ENCODE data around the gene SMU1.

Gene SMU1

DNA sequence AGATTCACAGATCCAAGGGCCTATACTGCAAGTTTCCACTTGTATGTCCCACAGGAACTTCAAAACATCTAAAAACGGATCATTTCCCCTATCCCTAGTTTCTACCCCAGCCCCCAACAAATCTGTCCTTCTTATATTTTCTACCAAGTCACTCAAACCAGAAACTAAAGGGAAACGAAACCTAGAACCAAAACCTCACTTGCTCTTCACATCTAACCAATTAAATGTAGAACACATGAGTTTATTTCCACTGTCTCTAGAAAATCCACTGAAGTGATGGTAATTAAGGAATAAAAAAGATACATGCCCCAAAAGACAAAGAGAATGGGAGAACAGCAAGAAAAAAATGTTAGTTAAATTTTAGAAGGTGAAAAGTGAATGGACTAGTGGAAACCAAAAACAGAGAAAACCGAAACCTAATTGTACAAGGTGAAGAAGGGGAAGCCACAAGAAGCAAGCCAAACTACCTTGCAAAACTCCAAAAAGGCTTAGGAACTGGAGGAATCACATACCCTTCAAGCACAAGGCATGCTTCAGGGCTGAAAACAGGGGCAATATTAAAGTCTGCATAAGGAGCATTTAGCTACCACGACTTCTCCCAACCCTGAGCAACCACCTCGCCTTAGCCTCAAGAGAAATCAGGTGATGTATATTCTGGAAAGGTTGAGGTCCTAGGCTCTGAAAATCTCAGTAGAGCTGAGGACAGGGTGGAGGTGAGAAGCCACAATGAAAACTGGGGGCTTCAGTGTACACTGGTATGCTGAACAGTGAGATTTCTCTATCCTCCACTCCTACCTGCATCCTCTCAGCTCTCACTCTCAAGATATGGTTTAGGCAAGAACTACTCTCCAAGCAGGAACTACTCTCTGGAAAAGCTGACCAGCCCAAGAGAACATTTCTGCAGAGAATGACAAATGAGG is 11.1 kb downstream of the SMU1 start:
- peaks cover 12% of the 10 kb centered on the region for H3K36me3 ChIP-seq (ENCODE audit: control insufficient read depth, insufficient read depth, low read length)
- H3K4me1 ChIP-seq (ENCODE audit: control insufficient read depth, insufficient read depth, low read length), result no peaks in the 10 kb centered on the region
- no peak overlapping the region for H3K27ac ChIP-seq (ENCODE audit: low read depth, low read length)
- H3K27me3 ChIP-seq (ENCODE audit: control insufficient read depth, insufficient read depth, low read length), result no peaks in the 10 kb centered on the region
- H3K4me3 ChIP-seq (ENCODE audit: low read length), result no peak overlapping the region
- H3K9ac ChIP-seq (ENCODE audit: low read length), result no peak overlapping the region

DNA sequence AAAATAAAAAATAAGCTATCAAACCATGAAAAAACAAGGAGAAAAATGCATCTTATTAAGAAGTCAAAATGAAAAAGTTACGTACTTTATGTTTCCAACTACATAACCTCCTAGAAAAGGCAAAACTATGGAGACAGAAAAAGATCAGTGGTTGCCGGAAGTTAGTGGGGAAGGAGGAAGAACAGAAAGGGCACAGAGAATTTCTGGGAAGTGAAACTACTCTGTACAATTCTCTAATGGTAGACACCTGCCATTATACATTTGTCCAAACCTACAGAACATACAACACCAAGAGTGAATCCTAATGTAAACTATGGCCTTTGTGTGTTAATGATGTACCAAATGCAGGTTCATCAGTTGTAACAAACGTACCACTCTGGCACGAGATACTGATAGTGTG is 25.3 kb downstream of the SMU1 start:
- no peaks in the 10 kb centered on the region for H3K27me3 ChIP-seq (ENCODE audit: control insufficient read depth, insufficient read depth, low read length)
- H3K36me3 ChIP-seq (ENCODE audit: control insufficient read depth, insufficient read depth, low read length), result peaks cover 25% of the 10 kb centered on the region
- no peak overlapping the region for H3K4me3 ChIP-seq (ENCODE audit: low read length)
- H3K4me1 ChIP-seq (ENCODE audit: control insufficient read depth, insufficient read depth, low read length), result no peaks in the 10 kb centered on the region
- no peak overlapping the region for H3K27ac ChIP-seq (ENCODE audit: low read depth, low read length)
- H3K9ac ChIP-seq (ENCODE audit: low read length), result no peak overlapping the region

DNA sequence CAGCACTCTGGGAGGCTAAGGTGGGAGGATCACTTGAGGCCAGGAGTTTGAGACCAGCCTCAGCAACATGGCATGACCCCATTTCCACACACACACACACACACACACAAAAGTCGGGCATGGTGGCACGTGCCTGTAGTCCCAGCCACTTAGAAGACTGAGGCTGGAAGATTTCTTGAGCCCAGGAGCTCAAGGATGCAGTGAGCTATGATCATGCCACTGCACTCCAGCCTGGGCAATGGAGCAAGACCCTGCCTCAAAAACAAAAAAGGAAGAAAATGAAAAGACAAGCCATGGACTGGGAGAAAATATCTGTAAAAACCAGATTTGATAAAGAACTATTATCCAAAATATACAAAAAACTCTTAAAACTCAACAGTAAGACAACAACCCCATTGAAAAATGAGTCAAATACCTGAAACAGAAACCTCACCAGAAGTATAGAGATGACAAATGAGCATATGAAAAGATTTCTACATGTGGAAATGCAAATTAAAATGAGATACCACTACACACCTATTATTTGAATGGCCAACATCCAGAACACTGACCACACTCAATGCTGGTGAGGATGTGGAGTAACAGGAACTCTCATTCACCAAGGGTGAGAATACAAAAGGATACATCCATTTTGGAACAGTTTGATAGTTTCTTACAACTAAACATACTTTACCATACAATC is 26.7 kb downstream of the SMU1 start:
- Histone ChIP-seq H3K36me3 (ENCODE audit: control insufficient read depth, insufficient read depth, low read length) (peaks cover 19% of the 10 kb centered on the region), H3K27ac (ENCODE audit: low read depth, low read length) (no peak overlapping the region)

DNA sequence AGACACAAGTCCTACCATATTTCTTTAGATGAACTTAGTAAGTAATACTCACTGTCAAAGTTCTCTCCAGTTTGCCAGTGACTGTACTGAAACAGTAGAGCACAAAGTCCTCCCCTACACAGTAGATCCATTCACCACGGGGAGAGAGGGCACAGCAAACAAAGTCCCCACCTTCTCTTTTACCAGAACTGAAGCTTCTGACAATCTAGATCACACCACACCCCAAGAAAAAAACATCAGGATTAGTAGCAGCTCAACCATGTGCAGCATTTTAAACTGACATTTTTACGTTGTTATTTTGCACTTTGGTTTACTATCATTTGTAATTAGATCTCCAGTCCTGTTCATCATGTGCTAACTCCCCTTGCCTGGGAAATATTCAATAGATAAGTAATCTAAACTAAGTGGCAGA is 28.4 kb downstream of the SMU1 start:
- Histone ChIP-seq H3K27me3 (ENCODE audit: control insufficient read depth, insufficient read depth, low read length) (no peaks in the 10 kb centered on the region), H3K4me1 (ENCODE audit: control insufficient read depth, insufficient read depth, low read length) (no peaks in the 10 kb centered on the region), H3K27ac (ENCODE audit: low read depth, low read length) (no peak overlapping the region), H3K36me3 (ENCODE audit: control insufficient read depth, insufficient read depth, low read length) (peaks cover 13% of the 10 kb centered on the region), H3K4me3 (ENCODE audit: low read length) (no peak overlapping the region), H3K9ac (ENCODE audit: low read length) (no peak overlapping the region)

More for the DNA sequence above, 26.7 kb downstream of the SMU1 start:
- no peak overlapping the region for H3K9ac ChIP-seq (ENCODE audit: low read length)
- H3K4me1 ChIP-seq (ENCODE audit: control insufficient read depth, insufficient read depth, low read length), result no peaks in the 10 kb centered on the region
- no peaks in the 10 kb centered on the region for H3K27me3 ChIP-seq (ENCODE audit: control insufficient read depth, insufficient read depth, low read length)
- no peak overlapping the region for H3K4me3 ChIP-seq (ENCODE audit: low read length)

DNA sequence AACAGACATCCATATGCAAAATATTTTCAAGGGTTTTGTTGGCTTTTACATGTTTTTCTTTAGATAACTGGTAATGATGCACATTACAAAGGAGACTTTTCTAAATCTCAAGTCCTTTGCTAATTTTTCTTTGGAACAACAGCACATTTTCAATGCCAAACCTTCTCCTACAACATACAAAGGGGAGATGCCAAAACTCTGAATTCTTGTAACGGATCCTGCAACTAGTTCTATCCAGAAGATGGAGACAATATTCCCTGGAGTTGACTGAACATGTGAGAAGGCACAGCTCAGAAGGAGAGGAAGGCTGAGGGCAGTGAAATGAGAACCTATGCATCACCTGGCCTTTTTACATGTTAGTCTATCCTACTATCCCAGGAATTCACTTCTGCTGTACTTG is 30.4 kb downstream of the SMU1 start:
- H3K36me3 ChIP-seq (ENCODE audit: control insufficient read depth, insufficient read depth, low read length), result peaks cover 6% of the 10 kb centered on the region

DNA sequence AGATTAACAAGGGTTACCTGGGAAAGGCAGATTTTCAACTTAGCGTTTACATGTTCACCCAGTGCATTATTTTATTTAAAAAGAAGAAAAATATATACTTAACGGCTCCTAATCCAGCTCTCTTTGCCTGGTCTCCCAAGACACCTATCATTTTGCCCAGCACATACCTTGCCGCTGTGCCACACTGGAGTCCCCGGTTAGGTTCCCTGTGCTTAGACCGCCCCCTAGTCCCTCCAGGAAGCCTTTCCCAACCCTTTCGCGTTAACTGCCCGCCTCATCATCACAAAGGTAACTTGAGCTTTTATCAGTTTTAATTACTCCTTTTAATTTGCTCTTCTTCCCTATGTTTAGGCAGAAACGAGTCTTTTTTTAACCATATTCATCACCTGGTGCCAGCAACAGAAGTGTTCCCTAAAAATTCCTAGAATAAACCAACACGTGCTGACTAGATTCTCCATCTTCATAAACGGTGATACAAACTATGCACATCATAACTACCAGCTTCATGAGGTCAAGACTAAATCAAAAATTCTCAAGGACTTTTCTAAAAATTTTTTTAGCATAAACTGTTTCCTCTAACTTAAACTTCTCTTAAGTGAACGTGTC is 31.7 kb downstream of the SMU1 start:
- H3K9ac ChIP-seq (ENCODE audit: low read length), result peak overlapping the region; percentile 67
- peaks cover 6% of the 10 kb centered on the region for H3K36me3 ChIP-seq (ENCODE audit: control insufficient read depth, insufficient read depth, low read length)
- H3K27me3 ChIP-seq (ENCODE audit: control insufficient read depth, insufficient read depth, low read length), result no peaks in the 10 kb centered on the region
- peak overlapping the region; percentile 77 for H3K4me3 ChIP-seq (ENCODE audit: low read length)
- H3K4me1 ChIP-seq (ENCODE audit: control insufficient read depth, insufficient read depth, low read length), result no peaks in the 10 kb centered on the region
- H3K27ac ChIP-seq (ENCODE audit: low read depth, low read length), result peak overlapping the region; percentile 93

More for the DNA sequence above, 30.4 kb downstream of the SMU1 start:
- Histone ChIP-seq H3K9ac (ENCODE audit: low read length) (no peak overlapping the region), H3K4me3 (ENCODE audit: low read length) (no peak overlapping the region), H3K27ac (ENCODE audit: low read depth, low read length) (no peak overlapping the region), H3K27me3 (ENCODE audit: control insufficient read depth, insufficient read depth, low read length) (no peaks in the 10 kb centered on the region), H3K4me1 (ENCODE audit: control insufficient read depth, insufficient read depth, low read length) (no peaks in the 10 kb centered on the region)

DNA sequence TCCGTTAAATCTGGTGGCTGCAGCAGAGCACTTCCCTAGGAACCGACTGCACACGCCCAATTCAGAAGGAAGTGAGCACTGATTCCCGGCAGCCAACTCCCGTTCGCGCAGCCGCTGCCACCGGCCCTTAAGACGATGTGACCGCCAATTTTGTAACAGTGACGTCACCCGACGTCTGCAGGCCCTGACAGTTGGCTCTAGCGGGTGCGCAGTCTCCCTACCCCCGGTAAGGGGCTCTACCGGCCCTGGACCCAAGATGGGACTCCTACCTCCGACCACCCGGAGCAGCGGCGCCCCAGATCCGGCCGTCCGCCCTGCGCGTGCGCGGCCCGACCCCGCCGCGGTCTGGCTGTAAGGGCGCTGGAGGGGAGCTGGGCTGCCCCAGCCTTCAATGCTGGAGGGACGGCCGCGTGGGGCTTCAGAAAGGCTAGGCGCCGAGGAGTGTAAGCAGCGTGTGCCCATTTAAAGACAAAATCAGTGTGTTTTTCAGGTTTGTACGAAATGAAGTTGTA is 32.3 kb downstream of the SMU1 start:
- H3K36me3 ChIP-seq (ENCODE audit: control insufficient read depth, insufficient read depth, low read length), result peaks cover 6% of the 10 kb centered on the region
- peak overlapping the region; percentile 77 for H3K4me3 ChIP-seq (ENCODE audit: low read length)
- H3K27ac ChIP-seq (ENCODE audit: low read depth, low read length), result peak overlapping the region; percentile 93
- no peaks in the 10 kb centered on the region for H3K4me1 ChIP-seq (ENCODE audit: control insufficient read depth, insufficient read depth, low read length)
- no peaks in the 10 kb centered on the region for H3K27me3 ChIP-seq (ENCODE audit: control insufficient read depth, insufficient read depth, low read length)
- peak overlapping the region; percentile 67 for H3K9ac ChIP-seq (ENCODE audit: low read length)

DNA sequence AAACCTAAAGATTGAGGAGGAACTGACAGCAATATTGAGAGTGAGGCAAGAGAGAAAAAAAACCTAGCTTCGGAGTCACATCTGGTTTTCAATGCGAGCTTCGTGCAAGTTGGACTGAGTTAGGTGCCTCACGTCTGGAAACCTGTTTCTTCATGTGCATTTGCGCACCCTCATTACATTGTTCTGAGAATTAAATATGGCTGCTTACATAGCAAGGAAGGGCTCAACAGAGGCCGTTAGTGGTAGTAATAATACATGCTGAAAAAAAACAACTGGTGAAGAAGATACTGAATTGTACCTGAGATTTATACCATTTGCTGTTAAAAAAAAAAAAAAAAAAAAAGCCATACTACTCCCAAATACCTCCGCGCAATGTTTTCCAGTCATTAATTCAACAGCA is 32.8 kb downstream of the SMU1 start:
- peak overlapping the region; percentile 93 for H3K27ac ChIP-seq (ENCODE audit: low read depth, low read length)
- no peaks in the 10 kb centered on the region for H3K27me3 ChIP-seq (ENCODE audit: control insufficient read depth, insufficient read depth, low read length)
- H3K36me3 ChIP-seq (ENCODE audit: control insufficient read depth, insufficient read depth, low read length), result peaks cover 8% of the 10 kb centered on the region
- H3K4me1 ChIP-seq (ENCODE audit: control insufficient read depth, insufficient read depth, low read length), result no peaks in the 10 kb centered on the region
- H3K9ac ChIP-seq (ENCODE audit: low read length), result no peak overlapping the region
- H3K4me3 ChIP-seq (ENCODE audit: low read length), result peak overlapping the region; percentile 77

DNA sequence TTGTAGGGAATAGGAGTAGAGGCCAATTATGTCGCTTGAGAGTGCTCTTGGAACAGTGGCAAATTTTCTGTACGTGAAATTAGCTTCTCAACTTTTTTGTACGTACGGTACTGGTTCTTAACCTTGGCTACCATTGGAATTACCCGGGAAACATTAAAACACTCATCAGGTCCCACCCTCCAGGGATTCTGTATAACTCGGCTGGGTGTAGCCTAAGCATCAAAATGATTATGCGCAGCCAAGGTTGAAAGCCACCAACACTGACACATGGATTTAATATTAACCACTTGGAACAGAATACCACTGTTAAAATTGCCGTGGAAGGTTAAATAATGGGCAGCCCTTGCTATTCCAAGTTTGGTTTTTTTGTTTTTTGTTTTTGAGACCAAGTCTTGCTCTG is 34.0 kb downstream of the SMU1 start:
- Histone ChIP-seq H3K27ac (ENCODE audit: low read depth, low read length) (no peak overlapping the region), H3K36me3 (ENCODE audit: control insufficient read depth, insufficient read depth, low read length) (peaks cover 14% of the 10 kb centered on the region), H3K27me3 (ENCODE audit: control insufficient read depth, insufficient read depth, low read length) (no peaks in the 10 kb centered on the region), H3K4me3 (ENCODE audit: low read length) (no peak overlapping the region), H3K9ac (ENCODE audit: low read length) (no peak overlapping the region), H3K4me1 (ENCODE audit: control insufficient read depth, insufficient read depth, low read length) (no peaks in the 10 kb centered on the region)

DNA sequence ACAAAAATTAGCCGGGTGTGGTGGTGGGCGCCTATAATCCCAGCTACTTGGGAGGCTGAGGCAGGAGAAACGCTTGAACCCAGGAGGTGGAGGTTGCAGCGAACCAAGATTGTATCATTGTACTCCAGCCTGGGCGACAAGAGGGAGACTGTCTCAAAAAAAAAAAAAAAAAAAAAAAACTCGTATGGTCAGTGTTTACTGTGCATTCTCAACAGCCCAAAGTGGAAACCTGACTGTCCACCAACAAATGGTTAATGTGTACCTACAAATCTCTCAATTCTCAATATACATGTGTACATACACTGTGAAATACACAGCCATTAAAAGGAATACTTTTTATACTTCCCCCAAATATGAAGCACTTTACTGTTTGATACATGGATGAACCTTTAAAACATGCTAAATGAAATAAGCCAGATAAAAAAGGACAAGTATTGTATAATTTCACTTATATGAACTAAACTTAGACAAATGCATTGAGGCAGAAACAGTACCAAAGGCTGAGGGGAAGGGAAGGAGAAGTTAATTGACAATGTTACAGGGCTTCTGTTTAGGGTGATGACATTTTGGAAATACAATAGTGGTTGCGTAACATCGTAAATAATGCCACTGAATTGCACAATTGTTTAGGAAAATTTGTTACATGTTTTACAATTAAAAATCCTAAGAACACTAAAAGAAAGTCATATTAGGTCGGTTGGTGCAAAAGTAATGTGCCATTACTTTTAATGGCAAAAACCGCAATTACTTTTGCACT is 34.9 kb downstream of the SMU1 start:
- Histone ChIP-seq H3K27ac (ENCODE audit: low read depth, low read length) (no peak overlapping the region), H3K4me3 (ENCODE audit: low read length) (no peak overlapping the region), H3K27me3 (ENCODE audit: control insufficient read depth, insufficient read depth, low read length) (no peaks in the 10 kb centered on the region), H3K9ac (ENCODE audit: low read length) (no peak overlapping the region), H3K36me3 (ENCODE audit: control insufficient read depth, insufficient read depth, low read length) (peaks cover 22% of the 10 kb centered on the region), H3K4me1 (ENCODE audit: control insufficient read depth, insufficient read depth, low read length) (no peaks in the 10 kb centered on the region)

DNA sequence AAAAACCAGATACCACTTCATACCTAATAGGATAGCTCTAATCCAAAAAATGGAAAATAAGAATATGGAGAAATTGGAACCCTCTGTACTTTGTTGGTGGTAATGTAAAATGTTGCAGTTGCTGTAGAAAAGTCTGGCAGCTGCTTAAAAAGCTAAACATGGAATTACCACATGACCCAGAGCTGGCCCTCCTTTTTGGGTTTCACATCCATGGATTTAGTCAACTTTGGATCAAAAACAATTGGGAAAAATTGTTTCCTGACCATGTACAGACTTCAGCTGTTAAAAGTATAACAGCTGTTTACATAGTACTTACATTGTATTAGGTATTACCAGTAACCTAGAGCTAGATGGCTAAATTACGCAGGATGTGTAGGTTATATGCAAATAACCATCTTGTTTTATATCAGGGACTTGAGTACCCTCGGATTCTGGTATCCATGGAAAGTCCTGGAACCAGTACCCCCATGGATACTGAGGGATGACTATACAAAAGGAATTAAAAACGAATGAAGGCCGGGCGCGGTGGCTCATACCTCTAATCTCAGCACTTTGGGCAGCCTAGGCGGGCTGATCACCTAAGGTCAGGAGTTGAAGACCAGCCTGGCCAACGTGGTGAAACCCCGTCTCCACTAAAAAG is 35.6 kb downstream of the SMU1 start:
- Histone ChIP-seq H3K9ac (ENCODE audit: low read length) (no peak overlapping the region), H3K27ac (ENCODE audit: low read depth, low read length) (no peak overlapping the region), H3K4me1 (ENCODE audit: control insufficient read depth, insufficient read depth, low read length) (no peaks in the 10 kb centered on the region), H3K36me3 (ENCODE audit: control insufficient read depth, insufficient read depth, low read length) (peaks cover 25% of the 10 kb centered on the region), H3K27me3 (ENCODE audit: control insufficient read depth, insufficient read depth, low read length) (no peaks in the 10 kb centered on the region), H3K4me3 (ENCODE audit: low read length) (no peak overlapping the region)
